Common myeloid progenitor, CD34-positive (primary cell): Measurements from ENCODE around the gene CPNE6.

Experiments used
- CTCF ChIA-PET: fragments of 350-600 bp; sonication (Branson Sonifier 250); formaldehyde crosslinking; loops from one replicate; lab custom pipeline; 2021; ENCODE audit warnings: antibody characterized with exemption; lab: Charles Lee
- POLR2A ChIA-PET: fragments of 350-600 bp; sonication (Branson Sonifier 250); formaldehyde crosslinking; loops from one replicate; lab custom pipeline; 2021; ENCODE audit warnings: antibody characterized with exemption; lab: Charles Lee
- DNase-seq, 3 donors: peaks; one replicate each; pipeline versions ENCODE4 v3.0.0 to v3.0.0-alpha.2; 2013
- H3K27ac ChIP-seq, 2 experiments: 1 replicate in 1 of 2; 2 replicates in 1 of 2; pipeline ENCODE4 v1.7.0; 2013; ENCODE audit warnings: inconsistent platforms in 2 of 2, low read length in 2 of 2, mild to moderate bottlenecking in 2 of 2, low read depth in 1 of 2, moderate library complexity in 1 of 2; ENCODE audit not compliant: severe bottlenecking in 2 of 2, insufficient read depth in 1 of 2, poor library complexity in 1 of 2
- H3K27me3 ChIP-seq, 5 experiments: replicated peaks in 2 of 5; 1 replicate in 3 of 5; 2 replicates in 2 of 5; pipeline versions ENCODE4 v1.6.1 to v1.7.0; 2013; ENCODE audit warnings: low read length in 4 of 5, mild to moderate bottlenecking in 2 of 5, moderate library complexity in 2 of 5, inconsistent platforms in 1 of 5; ENCODE audit not compliant: insufficient read depth in 5 of 5, control insufficient read depth in 4 of 5
- H3K36me3 ChIP-seq, 4 experiments: 1 replicate in 2 of 4; 2 replicates in 2 of 4; pipeline versions ENCODE4 v1.6.1 to v1.7.0; 2013; ENCODE audit warnings: low read length in 3 of 4, control low read depth in 1 of 4, mild to moderate bottlenecking in 1 of 4; ENCODE audit not compliant: control insufficient read depth in 4 of 4, insufficient read depth in 4 of 4
- H3K4me1 ChIP-seq, 4 experiments: 1 replicate in 3 of 4; 2 replicates in 1 of 4; pipeline versions ENCODE4 v1.6.1 to v1.7.1; 2013; ENCODE audit warnings: low read length in 3 of 4, mild to moderate bottlenecking in 3 of 4, control low read depth in 1 of 4, inconsistent platforms in 1 of 4, moderate library complexity in 1 of 4; ENCODE audit not compliant: control insufficient read depth in 4 of 4, insufficient read depth in 4 of 4; ENCODE audit errors: control extremely low read depth in 1 of 4
- H3K4me3 ChIP-seq, 7 experiments: 1 replicate in 4 of 7; 2 replicates in 3 of 7; pipeline versions ENCODE4 v1.5.1 to v1.7.0; 2013; ENCODE audit warnings: mild to moderate bottlenecking in 7 of 7, low read length in 6 of 7, moderate library complexity in 6 of 7, inconsistent platforms in 2 of 7, low read depth in 2 of 7, control low read depth in 1 of 7; ENCODE audit not compliant: insufficient read depth in 4 of 7, control insufficient read depth in 1 of 7; ENCODE audit errors: extremely low read depth in 1 of 7
- H3K9me3 ChIP-seq, 5 experiments: 1 replicate in 4 of 5; 2 replicates in 1 of 5; pipeline versions ENCODE4 v1.6.1 to v1.7.1; 2013; ENCODE audit warnings: low read length in 4 of 5, mild to moderate bottlenecking in 2 of 5, inconsistent platforms in 1 of 5, low read depth in 1 of 5, moderate library complexity in 1 of 5; ENCODE audit not compliant: control insufficient read depth in 4 of 5, insufficient read depth in 2 of 5; ENCODE audit errors: control extremely low read depth in 1 of 5
- WGBS: methylation state at CpG from one replicate; pipeline ENCODE4 v1.1.5; 2013; ENCODE audit not compliant: insufficient coverage; 5-methylcytosine and 5-hydroxymethylcytosine counted together

The CPNE6 gene

DNA sequence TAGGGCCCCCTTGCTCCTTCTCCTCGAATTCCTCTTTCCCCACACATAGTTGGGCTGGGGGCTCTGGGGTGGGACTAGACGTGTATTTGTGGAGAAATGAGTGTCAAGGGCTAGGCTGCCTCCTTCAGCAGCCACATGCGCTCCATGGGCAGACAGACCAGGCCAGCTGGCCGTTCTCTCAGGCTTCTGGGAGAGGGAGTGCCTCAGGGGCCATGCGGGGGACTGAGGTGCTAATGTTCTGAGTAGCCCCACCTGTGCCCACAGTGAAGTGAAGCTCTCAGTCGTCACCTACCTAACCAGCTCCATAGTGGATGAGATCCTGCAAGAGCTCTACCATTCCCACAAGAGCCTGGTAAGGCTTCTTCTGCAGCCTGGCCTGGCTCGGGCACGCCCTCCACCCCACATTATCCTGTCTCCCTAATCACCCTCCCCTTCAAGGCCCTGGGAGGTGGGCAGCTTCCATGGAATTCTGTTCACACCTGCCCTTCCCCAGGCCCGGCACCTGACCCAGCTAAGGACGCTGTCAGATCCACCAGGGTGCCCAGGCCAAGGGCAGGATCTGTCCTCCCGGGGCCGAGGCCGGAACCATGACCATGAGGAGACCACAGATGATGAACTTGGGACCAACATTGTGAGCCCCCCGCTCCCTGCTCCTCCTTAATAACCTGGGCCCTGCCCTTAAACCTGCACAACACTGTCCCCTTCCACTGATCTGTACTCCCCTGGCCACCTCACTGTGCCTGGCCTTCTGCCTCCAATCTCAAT lies 9.0 kb upstream of the CPNE6 start:
- H3K27me3 ChIP-seq: no peaks in the 10 kb centered on the region
- ChIA-PET CTCF (interaction anchor here (0.8 to 12.7 kb wide), 10 partner anchors 11 to 98 kb away, joined by 3 to 188 read pairs (median 6); partner anchors contain the start of genes DCAF11, NRL and PCK2), POLR2A (no interaction called here)
- H3K27ac ChIP-seq: no peak overlapping the region
- DNase-seq: no peak
- no peaks in the 10 kb centered on the region for H3K36me3 ChIP-seq
- H3K9me3 ChIP-seq: no peaks in the 10 kb centered on the region
- H3K4me3 ChIP-seq: no peak overlapping the region
- WGBS: 99% methylated on average over 10 of the region's 14 CpGs
- no peaks in the 10 kb centered on the region for H3K4me1 ChIP-seq

DNA sequence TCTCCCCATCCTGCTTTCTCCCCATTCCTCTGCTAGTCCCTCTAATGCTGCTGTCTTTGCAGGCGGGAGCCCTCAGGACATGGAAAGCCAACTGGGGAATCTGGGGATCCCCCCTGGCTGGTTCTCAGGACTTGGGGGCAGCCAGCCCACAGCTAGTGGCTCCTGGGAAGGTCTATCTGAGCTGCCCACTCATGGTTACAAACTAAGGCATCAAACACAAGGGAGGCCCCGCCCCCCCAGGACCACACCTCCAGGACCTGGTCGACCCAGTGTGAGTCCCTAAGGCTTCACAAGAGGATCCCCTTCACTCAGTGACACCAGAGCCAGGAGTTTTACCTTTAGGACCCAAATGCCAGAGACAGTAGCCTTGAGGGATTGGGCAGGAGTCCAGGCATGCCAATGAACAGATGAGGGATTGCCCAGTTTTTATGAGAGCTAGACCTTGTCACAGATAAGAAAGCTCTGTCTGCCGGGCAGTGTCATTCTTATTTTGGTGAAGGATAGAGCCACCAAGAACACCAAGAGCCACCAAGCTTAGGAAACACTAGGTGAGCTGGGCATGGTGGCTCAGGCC lies 8.0 kb upstream of the CPNE6 start:
- no peaks in the 10 kb centered on the region for H3K27me3 ChIP-seq
- DNase-seq: no peak
- no peak overlapping the region for H3K4me3 ChIP-seq
- no peak overlapping the region for H3K27ac ChIP-seq
- POLR2A ChIA-PET: no interaction called here
- 92% methylated on average over 2 of the region's 4 CpGs for WGBS
- H3K9me3 ChIP-seq: no peaks in the 10 kb centered on the region
- no peaks in the 10 kb centered on the region for H3K4me1 ChIP-seq
- CTCF ChIA-PET: interaction anchor here (1.0 to 12.2 kb wide), 5 partner anchors 10 to 42 kb away, joined by 3 to 188 read pairs (median 6); partner anchors contain the start of gene PCK2
- H3K36me3 ChIP-seq: no peaks in the 10 kb centered on the region

DNA sequence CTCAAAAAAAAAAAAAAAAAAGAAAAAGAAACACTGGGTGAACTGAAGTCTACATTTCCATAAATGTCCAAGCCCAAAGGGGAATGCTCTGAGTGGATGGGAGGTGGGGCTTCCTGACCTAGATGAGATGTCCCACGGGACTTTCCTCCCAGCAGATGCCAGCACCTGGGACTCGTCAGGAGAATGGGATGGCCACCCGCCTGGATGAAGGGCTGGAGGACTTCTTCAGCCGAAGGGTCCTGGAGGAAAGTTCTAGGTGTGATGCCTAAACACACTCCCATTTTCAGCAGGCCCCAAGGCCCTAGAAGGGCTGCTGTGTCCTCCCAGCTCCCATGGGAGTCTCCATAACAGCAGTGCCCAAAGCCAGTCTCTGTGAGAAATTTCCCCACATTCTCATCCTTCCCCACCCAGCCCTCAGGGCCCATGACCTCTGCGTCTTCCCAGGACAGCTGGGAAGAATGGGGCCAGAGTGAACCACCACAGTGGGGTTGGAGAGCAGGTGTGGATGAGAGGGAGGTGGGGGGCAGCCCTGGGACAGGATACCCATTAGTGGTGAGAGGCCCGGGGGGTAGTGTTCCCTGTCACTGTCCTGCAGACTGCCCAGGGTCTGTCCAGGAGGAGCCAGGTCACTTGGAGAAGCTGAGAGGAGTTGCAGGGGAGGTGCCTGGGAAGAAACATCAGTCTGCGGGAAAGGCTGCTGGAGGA lies 7.1 kb upstream of the CPNE6 start:
- ChIA-PET POLR2A (no interaction called here), CTCF (interaction anchor here (1.0 to 12.2 kb wide), 7 partner anchors 9 to 42 kb away, joined by 3 to 188 read pairs (median 4); partner anchors contain the start of gene PCK2)
- no peak for DNase-seq
- 100% methylated on average over 5 of the region's 7 CpGs for WGBS
- Histone ChIP-seq H3K4me1 (no peaks in the 10 kb centered on the region), H3K4me3 (no peak overlapping the region), H3K36me3 (no peaks in the 10 kb centered on the region), H3K27ac (no peak overlapping the region), H3K9me3 (no peaks in the 10 kb centered on the region), H3K27me3 (no peaks in the 10 kb centered on the region)

DNA sequence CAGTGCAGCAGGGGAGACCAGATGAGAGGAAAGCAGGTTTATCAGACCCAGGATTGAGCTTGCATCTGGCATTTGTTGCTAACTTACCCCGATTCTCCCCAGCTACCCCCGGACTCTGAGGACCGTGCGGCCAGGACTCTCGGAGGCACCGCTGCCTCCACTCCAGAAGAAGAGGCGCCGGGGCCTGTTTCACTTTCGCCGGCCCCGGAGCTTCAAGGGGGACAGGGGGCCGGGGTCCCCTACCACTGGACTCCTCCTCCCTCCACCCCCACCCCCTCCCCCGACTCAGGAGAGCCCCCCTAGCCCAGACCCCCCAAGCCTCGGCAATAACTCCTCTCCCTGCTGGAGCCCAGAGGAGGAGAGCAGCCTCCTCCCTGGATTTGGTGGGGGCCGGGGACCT lies 6.5 kb upstream of the CPNE6 start:
- Histone ChIP-seq H3K36me3 (no peaks in the 10 kb centered on the region), H3K27ac (no peak overlapping the region), H3K4me3 (no peak overlapping the region), H3K9me3 (no peaks in the 10 kb centered on the region), H3K4me1 (no peaks in the 10 kb centered on the region), H3K27me3 (no peaks in the 10 kb centered on the region)
- CTCF ChIA-PET: interaction anchor here (0.6 to 12.2 kb wide), 6 partner anchors 10 to 41 kb away, joined by 3 to 188 read pairs (median 4); partner anchors contain the start of gene PCK2
- WGBS: 80% methylated on average over 2 of the region's 15 CpGs
- POLR2A ChIA-PET: no interaction called here
- DNase-seq: no peak

DNA sequence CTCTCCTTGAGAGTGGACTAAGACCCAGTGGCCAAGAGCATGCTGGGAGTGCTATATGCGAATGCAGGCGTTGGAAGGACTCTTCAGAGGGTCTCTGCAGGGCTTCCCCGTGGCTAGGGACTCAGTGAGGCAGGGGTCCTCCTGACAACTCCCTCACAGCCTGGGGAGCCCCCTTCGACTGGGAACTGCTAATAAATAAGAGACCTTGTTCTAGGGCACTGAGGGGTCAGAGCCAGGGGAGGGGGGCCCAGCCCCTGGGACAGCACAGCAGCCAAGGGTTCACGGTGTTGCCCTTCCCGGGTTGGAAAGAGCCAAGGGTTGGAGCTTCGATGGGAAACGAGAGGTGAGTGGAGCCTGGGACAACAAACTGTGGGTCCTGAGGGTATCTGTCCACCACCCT lies 6.0 kb upstream of the CPNE6 start:
- Histone ChIP-seq H3K9me3 (no peaks in the 10 kb centered on the region), H3K27ac (no peak overlapping the region), H3K36me3 (no peaks in the 10 kb centered on the region), H3K4me1 (no peaks in the 10 kb centered on the region), H3K27me3 (peaks cover 0 to 2% (median 0%) of the 10 kb centered on the region in 5 experiments), H3K4me3 (no peak overlapping the region)
- CTCF ChIA-PET: interaction anchor here (0.6 to 12.2 kb wide), 6 partner anchors 10 to 40 kb away, joined by 3 to 188 read pairs (median 5); no protein-coding TSS in a partner anchor
- 95% methylated on average over 6 of the region's 8 CpGs for WGBS
- POLR2A ChIA-PET: no interaction called here
- DNase-seq: no peak

DNA sequence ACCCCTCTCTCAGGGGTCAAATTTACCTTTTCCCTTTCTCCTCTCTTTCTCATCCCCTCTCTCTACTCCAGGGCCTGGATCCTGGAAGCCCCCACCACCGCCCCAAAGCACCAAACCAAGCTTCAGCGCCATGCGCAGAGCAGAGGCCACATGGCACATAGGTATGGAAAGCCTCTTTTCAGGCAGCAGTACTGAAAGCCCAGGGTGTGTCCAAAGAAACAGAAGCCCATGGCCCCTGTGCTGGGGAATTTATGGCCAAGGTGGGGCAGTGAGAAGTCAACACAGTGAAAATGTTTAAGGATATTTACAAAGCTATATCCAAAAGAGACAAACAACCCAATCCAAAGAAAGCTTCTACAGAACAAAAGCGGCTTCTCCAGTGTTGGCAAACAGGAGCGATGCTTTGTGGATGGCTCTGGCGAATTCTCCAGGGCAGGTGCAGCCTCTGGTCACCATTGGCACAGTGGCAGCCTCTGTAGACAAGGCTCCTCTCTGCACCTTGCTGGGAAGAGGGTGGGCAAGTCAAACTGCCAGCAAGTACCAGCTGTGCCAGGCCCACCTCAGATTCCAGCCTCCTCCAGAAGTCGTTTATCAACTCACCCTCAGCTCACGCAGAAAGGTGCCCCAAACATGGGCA lies 4.7 kb upstream of the CPNE6 start:
- no peak overlapping the region for H3K4me3 ChIP-seq
- no peak overlapping the region for H3K27ac ChIP-seq
- peaks cover 0 to 8% (median 0%) of the 10 kb centered on the region in 5 experiments for H3K27me3 ChIP-seq
- POLR2A ChIA-PET: no interaction called here
- H3K4me1 ChIP-seq: no peaks in the 10 kb centered on the region
- CTCF ChIA-PET: interaction anchor here (1.2 to 2.7 kb wide), 6 partner anchors 9 to 41 kb away, joined by 3 to 12 read pairs (median 5); no protein-coding TSS in a partner anchor
- H3K9me3 ChIP-seq: no peaks in the 10 kb centered on the region
- 100% methylated on average over 2 of the region's 8 CpGs for WGBS
- H3K36me3 ChIP-seq: no peaks in the 10 kb centered on the region
- no peak for DNase-seq
